Osteocyte (in vitro differentiated cells): ENCODE data around the gene TBX15. TPM values are rescaled to one million over a fixed set of nuclear protein-coding genes. Genes with fewer than 3 reads are reported as not detected.

Source experiments
- DNase-seq: peaks from one replicate; pipeline ENCODE4 v3.0.0; 2021; ENCODE audit warnings: mixed read lengths; ENCODE audit not compliant: unreplicated experiment; ENCODE audit errors: extremely low spot score
- H3K27ac Mint-ChIP-seq: one replicate; pipeline ENCODE4 v1.8.0; 2021; ENCODE audit warnings: mild to moderate bottlenecking, mixed read lengths; ENCODE audit not compliant: unreplicated experiment
- H3K27me3 Mint-ChIP-seq: one replicate; pipeline ENCODE4 v1.8.0; 2021; ENCODE audit warnings: mixed read lengths; ENCODE audit not compliant: unreplicated experiment
- H3K36me3 Mint-ChIP-seq: one replicate; pipeline ENCODE4 v1.8.0; 2021; ENCODE audit warnings: mixed read lengths; ENCODE audit not compliant: unreplicated experiment
- H3K4me1 Mint-ChIP-seq: one replicate; pipeline ENCODE4 v1.8.0; 2021; ENCODE audit warnings: mixed read lengths; ENCODE audit not compliant: unreplicated experiment
- H3K4me3 Mint-ChIP-seq: one replicate; pipeline ENCODE4 v1.8.0; 2021; ENCODE audit warnings: mild to moderate bottlenecking, moderate library complexity, mixed read lengths; ENCODE audit not compliant: unreplicated experiment
- H3K9me3 Mint-ChIP-seq: one replicate; pipeline ENCODE4 v1.8.0; 2021; ENCODE audit warnings: mixed read lengths; ENCODE audit not compliant: unreplicated experiment
- CTCF ChIP-seq: fragments of 200-600 bp; sonication (generic); IDR thresholded peaks from 2 replicates; pipeline ENCODE4 v1.5.0; 2021; ENCODE audit warnings: antibody characterized with exemption, mild to moderate bottlenecking, moderate library complexity
- total RNA-seq: library from RNA; stranded (reverse); gene quantifications from 2 replicates; pipeline ENCODE4 v1.2.1, GENCODE V29; 2021

Gene TBX15
- total RNA-seq, 1 donor from 2014 or later = 4.3 TPM

GRCh38 chr1:118948846-118949245, 39.3 kb downstream of the TBX15 start:
- Mint-ChIP-seq H3K27ac (no peak overlapping the region), H3K27me3 (no peaks in the 10 kb centered on the region), H3K36me3 (no peaks in the 10 kb centered on the region), H3K4me3 (no peak overlapping the region), H3K9me3 (no peaks in the 10 kb centered on the region), H3K4me1 (no peaks in the 10 kb centered on the region)
- no peak for TF ChIP-seq CTCF
- DNase-seq = no peak

DNA sequence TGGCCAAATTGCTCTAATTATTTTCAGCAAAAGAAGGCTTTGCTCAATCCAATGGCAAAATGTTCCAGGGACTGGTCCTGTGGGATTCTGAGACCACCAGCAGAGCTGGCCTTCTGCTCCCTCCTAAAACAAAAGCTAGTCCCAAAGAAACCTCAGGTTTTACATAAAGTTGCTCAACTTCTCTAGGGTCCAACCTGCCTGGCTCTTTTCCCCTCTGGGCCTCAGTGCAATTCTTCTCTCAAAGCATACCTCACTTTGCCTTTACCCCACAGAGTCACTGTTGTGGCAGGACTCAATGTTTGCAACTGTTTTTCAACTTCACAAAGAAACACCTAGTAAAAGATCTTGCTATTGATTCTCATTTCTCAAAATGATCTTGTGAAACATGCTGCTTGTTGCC, 39.8 kb downstream of the TBX15 start:
- Mint-ChIP-seq H3K27ac (no peak overlapping the region), H3K9me3 (no peaks in the 10 kb centered on the region), H3K4me3 (no peak overlapping the region), H3K36me3 (no peaks in the 10 kb centered on the region), H3K4me1 (no peaks in the 10 kb centered on the region), H3K27me3 (no peaks in the 10 kb centered on the region)
- DNase-seq = no peak
- no peak for TF ChIP-seq CTCF

- H3K4me1 Mint-ChIP-seq = no peaks in the 10 kb centered on the region
- no peaks in the 10 kb centered on the region for H3K9me3 Mint-ChIP-seq
- TF ChIP-seq CTCF = no peak
- DNase-seq = no peak
- H3K4me3 Mint-ChIP-seq = no peak overlapping the region
- H3K27me3 Mint-ChIP-seq = no peaks in the 10 kb centered on the region
- H3K27ac Mint-ChIP-seq = no peak overlapping the region
- H3K36me3 Mint-ChIP-seq = no peaks in the 10 kb centered on the region
Observed at GRCh38 chr1:118947790-118948189, 40.4 kb downstream of the TBX15 start.

GRCh38 chr1:118947003-118947765, 41.0 kb downstream of the TBX15 start:
- H3K4me3 Mint-ChIP-seq = no peak overlapping the region
- H3K27me3 Mint-ChIP-seq = no peaks in the 10 kb centered on the region
- H3K9me3 Mint-ChIP-seq = no peaks in the 10 kb centered on the region
- H3K4me1 Mint-ChIP-seq = no peaks in the 10 kb centered on the region
- no peaks in the 10 kb centered on the region for H3K36me3 Mint-ChIP-seq
- TF ChIP-seq CTCF = no peak
- no peak for DNase-seq
- H3K27ac Mint-ChIP-seq = no peak overlapping the region

DNA sequence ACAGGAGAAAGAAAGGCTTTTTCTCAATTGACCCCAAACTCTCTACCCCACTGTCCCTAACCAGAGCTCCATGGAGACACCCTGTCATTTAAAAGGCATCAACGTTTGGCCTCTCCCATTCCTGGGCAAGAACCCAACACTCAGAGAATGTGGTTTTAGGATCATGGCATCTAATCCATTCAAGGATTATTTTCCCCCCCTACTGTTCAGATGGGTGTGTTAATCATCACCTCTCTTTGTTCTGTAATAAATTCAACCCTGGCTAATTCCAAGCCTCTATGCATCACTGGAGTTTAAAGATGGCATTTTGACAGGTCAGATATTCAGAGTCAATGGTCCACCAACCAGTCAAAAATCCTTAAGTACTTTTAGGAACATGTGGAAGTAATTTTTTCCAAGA, 42.7 kb downstream of the TBX15 start:
- DNase-seq = no peak
- H3K36me3 Mint-ChIP-seq = no peaks in the 10 kb centered on the region
- no peak for TF ChIP-seq CTCF
- no peaks in the 10 kb centered on the region for H3K4me1 Mint-ChIP-seq
- no peaks in the 10 kb centered on the region for H3K27me3 Mint-ChIP-seq
- no peaks in the 10 kb centered on the region for H3K9me3 Mint-ChIP-seq
- no peak overlapping the region for H3K4me3 Mint-ChIP-seq
- H3K27ac Mint-ChIP-seq = no peak overlapping the region
